ENCODE measurements around the gene CDHR1. TPM values are rescaled to one million over a fixed set of nuclear protein-coding genes. Genes with fewer than 3 reads are reported as not detected.

CDHR1 gene
- total and polyA plus RNA-seq, 8 donors, result 0.03 to 0.77 (median 0.49) TPM; not detected in 1

DNA sequence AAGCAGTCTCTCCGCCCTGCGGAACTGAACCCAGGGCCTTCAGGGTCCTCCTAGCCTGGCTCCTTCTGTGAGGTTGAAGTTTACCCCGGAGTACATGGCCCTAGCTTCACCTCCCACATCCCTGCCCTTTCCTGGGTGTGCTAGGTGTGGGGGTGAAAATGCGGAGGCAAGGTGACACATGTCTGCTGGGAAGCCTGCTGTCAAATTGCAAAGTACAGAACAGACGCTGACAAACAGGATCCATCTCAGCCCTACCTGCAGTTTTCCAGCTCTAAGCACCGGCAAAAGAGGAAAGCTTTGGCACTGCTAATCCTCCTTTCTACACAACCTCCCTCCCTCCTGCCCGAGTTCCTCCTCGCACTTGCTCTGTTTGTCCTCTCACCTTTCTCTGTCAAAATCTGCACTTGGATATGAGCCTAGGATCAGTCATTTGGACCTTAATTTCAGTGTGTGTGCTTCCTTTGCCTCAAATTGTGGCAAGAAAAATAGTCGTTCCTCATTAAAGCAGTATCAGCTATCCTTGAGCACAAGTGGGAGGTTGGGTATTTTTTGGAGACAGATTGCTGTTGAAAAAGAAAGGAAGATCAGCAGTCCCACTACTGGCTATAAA is 35.2 kb upstream of the CDHR1 start:
- Histone ChIP-seq H3K27ac (no peak overlapping the region), H3K36me3 (no peaks in the 10 kb centered on the region), H3K4me1 (no peaks in the 10 kb centered on the region), H3K4me3 (no peak overlapping the region), H3K27me3 (peaks cover 0 to 3% (median 0%) of the 10 kb centered on the region in 4 donors), H3K9me3 (no peaks in the 10 kb centered on the region)
- WGBS, 2 donors, result 28 to 29% methylated on average over 9 of the region's 9 CpGs
- DNase-seq (no peak), ATAC-seq (peak in 1 of 4 donors; percentile 12), FAIRE-seq (no peak)
- intact Hi-C loops (cut with DNase I), result no loop called here
- TF ChIP-seq, protein P1, sequence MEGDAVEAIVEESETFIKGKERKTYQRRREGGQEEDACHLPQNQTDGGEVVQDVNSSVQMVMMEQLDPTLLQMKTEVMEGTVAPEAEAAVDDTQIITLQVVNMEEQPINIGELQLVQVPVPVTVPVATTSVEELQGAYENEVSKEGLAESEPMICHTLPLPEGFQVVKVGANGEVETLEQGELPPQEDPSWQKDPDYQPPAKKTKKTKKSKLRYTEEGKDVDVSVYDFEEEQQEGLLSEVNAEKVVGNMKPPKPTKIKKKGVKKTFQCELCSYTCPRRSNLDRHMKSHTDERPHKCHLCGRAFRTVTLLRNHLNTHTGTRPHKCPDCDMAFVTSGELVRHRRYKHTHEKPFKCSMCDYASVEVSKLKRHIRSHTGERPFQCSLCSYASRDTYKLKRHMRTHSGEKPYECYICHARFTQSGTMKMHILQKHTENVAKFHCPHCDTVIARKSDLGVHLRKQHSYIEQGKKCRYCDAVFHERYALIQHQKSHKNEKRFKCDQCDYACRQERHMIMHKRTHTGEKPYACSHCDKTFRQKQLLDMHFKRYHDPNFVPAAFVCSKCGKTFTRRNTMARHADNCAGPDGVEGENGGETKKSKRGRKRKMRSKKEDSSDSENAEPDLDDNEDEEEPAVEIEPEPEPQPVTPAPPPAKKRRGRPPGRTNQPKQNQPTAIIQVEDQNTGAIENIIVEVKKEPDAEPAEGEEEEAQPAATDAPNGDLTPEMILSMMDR (IDR thresholded peaks at IDR 0.05), result no peak

DNA sequence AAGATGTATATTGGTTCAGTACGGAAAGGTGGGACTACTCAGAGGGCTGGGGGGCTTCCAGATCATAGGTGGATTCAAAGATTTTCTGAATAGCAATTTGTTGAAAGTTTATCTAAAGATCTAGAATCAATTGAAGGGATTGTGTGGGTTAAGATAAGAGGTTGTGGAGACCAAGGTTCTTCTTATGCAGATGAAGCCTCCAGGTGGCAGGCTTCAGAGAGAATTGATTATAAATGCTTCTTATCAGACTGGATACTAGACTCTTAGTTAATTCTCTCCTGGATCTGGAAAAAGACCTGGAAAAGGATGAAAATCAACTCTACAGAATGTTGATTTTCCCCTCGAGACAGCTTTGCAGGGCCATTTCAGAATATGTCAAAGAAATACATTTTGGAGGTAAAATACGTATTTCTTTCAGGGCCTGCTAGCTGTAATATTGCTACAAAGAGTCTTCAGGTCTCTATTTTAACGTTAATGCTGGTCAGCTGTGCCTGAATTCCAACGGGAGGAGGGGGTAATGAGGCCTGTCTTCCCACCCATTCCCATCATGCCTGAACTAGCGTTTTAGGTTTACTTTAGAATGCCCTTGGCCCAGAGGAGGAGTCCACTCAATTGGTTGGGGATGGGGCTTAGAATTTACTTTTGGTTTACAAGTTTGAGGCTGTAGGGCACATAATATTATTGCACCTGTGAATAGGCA is 33.5 kb upstream of the CDHR1 start:
- no peak for DNase-seq
- Histone ChIP-seq H3K4me1 (no peaks in the 10 kb centered on the region), H3K27ac (no peak overlapping the region), H3K9me3 (no peaks in the 10 kb centered on the region), H3K4me3 (no peak overlapping the region), H3K27me3 (peaks cover 0 to 3% (median 0%) of the 10 kb centered on the region in 4 donors), H3K36me3 (no peaks in the 10 kb centered on the region)
- intact Hi-C loops (cut with DNase I), result no loop called here
- ATAC-seq, result no peak
- 35 to 42% methylated on average over 6 of the region's 6 CpGs for WGBS, 2 donors
- FAIRE-seq, result no peak
- TF ChIP-seq, protein P1 (IDR thresholded peaks at IDR 0.05), result no peak

DNA sequence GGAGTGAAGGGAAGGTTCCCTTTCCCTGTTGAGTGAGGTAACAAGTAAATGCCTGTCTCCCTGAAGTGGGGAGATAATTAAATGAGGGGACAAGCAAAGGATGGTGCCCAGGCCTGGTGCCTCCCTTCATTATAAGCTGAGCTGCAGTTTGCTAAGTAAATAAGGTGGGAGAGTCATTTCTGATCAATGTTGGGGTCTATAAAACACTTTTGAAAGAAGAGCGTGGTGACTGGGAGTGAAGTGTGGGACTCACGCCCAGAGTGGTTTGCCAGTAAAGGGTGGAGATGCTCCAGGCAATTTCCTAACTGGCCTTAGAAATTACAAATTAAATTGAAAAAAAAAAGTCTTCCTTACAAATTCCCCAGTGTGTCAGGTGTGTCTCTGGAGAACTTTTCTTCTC is 30.3 kb upstream of the CDHR1 start:
- WGBS, 2 donors, result 62 to 66% methylated on average over 2 of the region's 2 CpGs
- TF ChIP-seq, protein P1 (IDR thresholded peaks at IDR 0.05), result no peak
- Histone ChIP-seq H3K27ac (no peak overlapping the region), H3K9me3 (no peaks in the 10 kb centered on the region), H3K4me3 (no peak overlapping the region), H3K36me3 (no peaks in the 10 kb centered on the region), H3K27me3 (peaks cover 0 to 3% (median 0%) of the 10 kb centered on the region in 4 donors), H3K4me1 (no peaks in the 10 kb centered on the region)
- intact Hi-C loops (cut with DNase I), result no loop called here
- DNase-seq (no peak), ATAC-seq (no peak), FAIRE-seq (no peak)

DNA sequence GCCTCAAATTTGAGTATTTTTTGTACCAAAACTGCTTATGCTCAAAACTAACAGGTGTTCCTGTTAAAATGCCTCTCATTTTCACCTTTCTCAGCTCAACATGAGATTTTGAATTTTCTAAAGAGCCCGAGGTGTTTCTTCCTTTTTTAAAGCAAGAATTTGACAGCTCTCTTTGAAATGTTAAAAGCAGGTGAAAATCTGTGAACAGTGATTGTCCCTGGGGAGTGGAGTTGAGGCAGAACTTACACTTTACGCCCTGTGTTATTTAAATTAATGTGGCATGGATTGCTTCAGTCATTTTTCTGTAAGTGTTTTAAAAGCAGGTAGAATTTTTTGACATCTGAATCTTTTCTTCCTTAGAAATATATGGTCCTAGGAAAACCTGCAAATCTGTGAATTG is 29.9 kb upstream of the CDHR1 start:
- 42 to 47% methylated on average over 2 of the region's 2 CpGs for WGBS, 2 donors
- no peak for DNase-seq
- Histone ChIP-seq H3K36me3 (no peaks in the 10 kb centered on the region), H3K27ac (no peak overlapping the region), H3K27me3 (peaks cover 0 to 3% (median 0%) of the 10 kb centered on the region in 4 donors), H3K9me3 (no peaks in the 10 kb centered on the region), H3K4me1 (no peaks in the 10 kb centered on the region), H3K4me3 (no peak overlapping the region)
- no peak for ATAC-seq
- TF ChIP-seq, protein P1 (IDR thresholded peaks at IDR 0.05), result no peak
- no peak for FAIRE-seq
- intact Hi-C loops (cut with DNase I), result no loop called here

All from pancreas (tissue), 10 donors.